ENCODE measurements around the gene PLEKHG4.

GRCh38 chr16:67243481-67243880 is 35.9 kb upstream of the PLEKHG4 start:
- TF ChIP-seq PBX3 (IDR thresholded peaks at IDR 0.05): no peak
- no peak for TF ChIP-seq RAD21 (IDR thresholded peaks at IDR 0.05; ENCODE audit: low read length)
- no peak for TF ChIP-seq CHD2 (IDR thresholded peaks at IDR 0.05; ENCODE audit: low read length, partially characterized antibody)
- TF ChIP-seq CTCF (IDR thresholded peaks at IDR 0.05): no peak

Data from SK-N-SH (cell line).